GM18867 (cell line): ENCODE data around the gene UPK1A.

Experiments
- ATAC-seq: cut with Tn5 transposase; IDR thresholded peaks from one replicate; pipeline ENCODE4 v1.9.1; 2021; ENCODE audit warnings: mild to moderate bottlenecking, moderate library complexity; ENCODE audit not compliant: unreplicated experiment

The UPK1A gene

DNA sequence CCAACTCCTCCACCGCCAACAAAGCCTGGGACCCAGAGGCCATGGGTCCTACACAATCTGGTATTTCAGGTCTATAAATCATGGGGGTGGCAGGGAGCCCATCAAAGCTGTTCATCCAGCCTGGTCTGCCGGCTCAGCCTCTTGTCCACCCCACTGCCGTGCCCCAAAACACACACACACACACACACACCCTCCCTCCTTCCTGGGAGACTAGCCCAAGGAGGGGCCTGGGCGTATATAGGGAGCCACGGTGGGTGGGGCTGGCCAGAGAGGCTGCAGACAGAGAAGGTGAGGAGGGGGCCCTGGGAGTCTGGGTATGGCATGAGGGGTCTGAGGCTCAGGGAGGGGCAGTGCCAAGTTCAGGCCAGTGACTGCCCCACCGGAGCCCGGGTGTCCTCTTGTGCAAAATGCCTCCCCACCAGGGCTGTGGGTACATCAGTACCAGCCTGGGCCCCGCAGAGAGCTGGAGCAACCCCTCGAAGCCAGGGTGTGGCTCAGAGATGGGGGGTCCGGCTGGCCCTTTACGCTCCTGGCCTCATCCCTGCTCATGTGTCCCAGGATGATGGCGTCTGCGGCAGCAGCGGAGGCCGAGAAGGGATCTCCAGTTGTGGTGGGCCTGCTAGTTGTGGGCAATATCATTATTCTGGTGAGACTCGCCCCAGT is at the start of gene UPK1A:
TSS of gene UPK1A (plus strand) at position 267 of the 663 bp plus-strand sequence. CDS start at position 563, 296 bp downstream.
- ATAC-seq, result no peak

DNA sequence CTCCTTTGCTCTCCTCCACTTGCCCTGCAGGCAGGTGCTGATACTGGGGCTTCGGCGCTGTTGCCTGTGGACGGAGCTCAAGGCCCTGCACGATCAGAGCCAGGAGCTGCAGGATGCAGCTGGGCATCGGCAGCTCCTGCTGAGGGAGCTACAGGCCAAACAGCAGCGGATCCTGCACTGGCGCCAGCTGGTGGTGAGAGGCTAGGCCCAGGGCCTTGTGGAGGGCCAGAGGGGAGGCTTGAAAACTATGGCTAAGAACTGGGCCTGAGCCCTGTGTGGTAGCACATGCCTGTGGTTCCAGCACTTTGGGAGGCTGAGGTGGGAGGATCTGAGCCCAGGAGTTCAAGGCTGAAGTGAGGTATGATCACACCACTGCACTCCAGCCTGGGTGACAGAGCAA is 47.5 kb upstream of the UPK1A start:
- ATAC-seq, result no peak

DNA sequence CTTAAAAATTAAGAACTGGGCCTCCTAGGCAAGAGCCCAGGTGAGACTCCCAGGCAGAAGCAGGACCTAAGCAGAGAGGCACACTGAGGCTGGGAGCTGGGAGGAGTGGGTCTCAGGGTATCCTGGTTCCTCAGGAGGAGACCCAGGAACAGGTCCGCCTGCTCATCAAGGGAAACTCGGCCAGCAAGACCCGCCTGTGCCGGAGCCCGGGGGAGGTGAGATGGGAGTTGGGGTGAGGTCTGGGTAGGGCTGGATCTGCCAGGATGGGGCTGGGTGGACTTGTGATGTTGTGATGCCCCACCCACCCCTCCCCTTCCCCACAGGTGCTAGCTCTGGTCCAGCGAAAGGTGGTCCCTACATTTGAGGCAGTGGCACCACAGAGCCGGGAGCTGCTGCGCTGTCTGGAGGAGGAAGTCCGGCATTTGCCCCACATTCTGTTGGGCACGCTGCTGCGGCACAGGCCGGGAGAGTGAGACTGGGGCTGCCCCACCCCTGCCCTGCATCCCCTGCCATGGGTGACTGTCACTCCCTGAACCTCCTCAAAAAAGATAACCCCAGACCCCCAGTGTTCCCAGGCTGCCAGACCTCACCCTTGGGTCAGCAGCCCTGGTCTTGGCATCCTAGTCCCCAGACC is 46.9 kb upstream of the UPK1A start:
- no peak for ATAC-seq

DNA sequence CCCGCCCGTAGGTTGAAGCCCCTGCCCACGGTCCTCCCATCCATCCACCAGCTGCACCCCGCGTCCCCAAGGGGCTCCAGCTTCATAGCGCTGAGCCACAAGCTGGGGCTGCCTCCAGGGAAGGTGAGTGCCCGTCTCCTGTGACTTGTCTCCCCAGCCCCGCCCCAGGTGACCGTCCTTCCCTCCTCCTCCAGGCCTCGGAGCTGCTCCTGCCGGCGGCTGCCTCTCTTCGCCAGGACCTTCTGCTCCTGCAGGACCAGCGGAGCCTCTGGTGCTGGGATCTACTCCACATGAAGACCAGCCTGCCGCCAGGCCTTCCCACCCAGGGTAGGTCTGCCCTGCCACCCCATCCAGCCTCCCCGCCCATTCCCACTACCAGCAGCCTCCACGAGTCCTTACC is 46.3 kb upstream of the UPK1A start:
- ATAC-seq, result no peak

DNA sequence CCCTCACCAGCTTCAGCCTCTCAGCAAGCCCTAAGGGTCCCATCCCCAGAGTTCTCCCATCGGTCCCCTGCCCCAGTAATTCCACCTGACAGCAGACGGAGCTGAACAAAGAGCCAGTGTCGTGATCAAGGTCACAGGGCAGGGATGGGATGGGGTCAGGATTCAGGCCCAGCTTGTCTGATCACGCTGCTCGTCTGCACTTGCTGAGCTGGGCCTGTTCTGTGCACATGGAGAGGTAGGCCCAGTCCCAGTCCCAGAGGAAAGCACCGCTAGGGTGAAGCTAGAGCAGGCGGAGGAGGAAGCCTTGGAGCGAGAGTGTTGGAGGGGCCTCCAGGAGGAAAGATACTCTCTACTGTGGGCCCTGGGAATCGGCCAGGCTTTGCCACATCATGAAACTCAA is 44.6 kb upstream of the UPK1A start:
- ATAC-seq, result no peak

DNA sequence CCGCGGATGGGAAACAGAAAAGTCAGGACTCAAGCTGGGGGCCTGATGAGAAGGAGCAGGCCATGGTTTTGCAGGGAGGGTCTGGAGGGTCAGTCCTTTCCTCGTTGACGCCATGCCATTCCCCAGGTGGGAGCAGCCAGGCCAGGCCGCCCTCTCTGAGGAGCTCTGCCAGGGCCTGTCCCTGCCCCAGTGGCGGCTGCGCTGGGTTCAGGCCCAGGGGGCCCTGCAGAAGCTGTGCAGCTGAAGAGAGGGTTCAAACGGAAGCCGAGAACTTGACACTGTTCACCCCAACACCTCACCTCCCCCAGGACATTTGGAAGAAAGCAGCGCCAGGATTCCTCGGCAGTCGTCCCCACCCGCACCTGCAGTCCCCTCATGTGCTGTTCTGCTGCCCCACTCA is 43.6 kb upstream of the UPK1A start:
- ATAC-seq, result no peak

DNA sequence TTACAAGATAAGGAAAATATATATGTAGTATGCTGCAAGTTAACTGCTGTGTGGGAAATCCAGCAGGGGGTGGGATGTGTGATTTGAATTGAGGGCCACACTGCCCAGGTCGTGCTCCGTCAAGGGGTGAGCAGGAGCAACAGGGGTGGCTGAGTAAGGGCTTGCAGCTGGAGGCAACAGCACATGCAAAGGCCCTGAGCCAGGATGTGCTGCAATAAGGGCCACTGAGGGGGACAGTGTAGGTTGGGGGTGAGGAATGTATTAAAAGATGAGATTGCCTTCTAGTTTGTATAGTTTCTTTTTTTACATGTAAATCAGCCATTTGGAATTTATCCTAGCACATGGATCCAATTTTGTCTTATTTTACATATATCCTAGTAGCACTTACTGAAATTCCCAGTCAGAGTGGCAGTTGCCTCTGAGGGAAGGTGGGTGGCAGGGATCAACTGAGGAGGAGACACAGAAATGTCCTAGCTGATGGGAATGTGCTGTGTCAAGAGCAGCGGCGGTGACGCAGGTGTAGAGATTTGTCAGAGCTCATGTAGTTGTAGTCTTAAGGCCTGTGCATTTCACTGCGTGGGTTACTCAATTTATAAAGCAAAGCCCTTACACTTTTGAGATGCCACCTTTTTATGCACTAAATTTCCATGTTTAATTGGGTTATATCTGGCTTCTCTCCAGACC is 42.8 kb upstream of the UPK1A start:
- no peak for ATAC-seq

DNA sequence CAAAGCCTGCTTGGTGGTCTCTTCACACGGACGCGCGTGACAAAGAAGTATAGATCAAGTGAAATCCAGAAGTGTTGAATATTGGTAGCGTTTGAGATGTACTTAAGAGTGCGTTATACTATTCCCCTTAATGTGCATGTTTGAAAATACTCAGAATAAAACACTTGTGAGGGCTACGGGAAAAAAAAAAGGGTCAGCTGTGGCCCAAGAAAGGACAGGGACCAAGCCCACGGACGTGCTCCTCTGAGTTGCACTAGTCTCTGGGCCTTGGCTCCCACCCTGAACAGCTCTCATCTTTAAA is 38.1 kb upstream of the UPK1A start:
- no peak for ATAC-seq

DNA sequence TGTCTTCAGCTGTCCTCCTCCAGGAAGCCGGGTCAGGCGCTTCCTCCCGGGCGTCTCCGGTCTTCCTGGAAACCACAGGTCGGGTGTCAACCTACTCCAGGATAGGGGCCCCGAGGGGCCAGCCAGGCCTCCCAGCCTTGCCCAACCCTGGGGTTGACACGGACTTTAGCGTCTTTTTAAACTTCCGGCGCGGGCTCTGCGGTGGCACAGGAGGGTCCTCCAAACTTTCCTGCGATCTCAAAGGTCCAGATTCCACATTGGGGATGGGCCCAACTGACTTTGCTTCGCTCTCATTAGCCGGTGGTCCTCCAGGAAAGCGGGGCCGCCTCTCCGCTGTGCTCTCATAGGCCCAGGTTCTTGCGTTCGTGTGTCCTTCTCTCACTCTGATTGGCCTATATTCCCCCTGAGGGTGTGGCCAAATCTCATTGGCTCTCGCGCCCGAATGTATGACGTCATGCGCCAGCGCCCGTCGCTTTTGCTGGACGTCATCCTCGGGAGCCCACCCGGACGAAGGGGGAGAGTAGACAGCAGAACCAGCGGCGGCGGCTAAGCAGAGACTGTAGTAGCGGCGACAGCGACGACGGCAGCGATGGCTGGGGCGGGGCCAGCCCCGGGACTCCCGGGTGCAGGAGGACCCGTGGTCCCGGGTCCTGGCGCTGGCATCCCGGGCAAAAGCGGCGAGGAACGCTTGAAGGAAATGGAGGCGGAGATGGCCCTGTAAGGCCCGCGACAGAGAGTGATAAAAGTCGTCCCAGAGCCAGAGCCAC is 37.6 kb upstream of the UPK1A start, which contains the start of gene RBM42:
TSS of gene RBM42 (plus strand) at position 472 of the 767 bp plus-strand sequence. CDS start at position 590, 118 bp downstream.
- peak; percentile 96 for ATAC-seq

DNA sequence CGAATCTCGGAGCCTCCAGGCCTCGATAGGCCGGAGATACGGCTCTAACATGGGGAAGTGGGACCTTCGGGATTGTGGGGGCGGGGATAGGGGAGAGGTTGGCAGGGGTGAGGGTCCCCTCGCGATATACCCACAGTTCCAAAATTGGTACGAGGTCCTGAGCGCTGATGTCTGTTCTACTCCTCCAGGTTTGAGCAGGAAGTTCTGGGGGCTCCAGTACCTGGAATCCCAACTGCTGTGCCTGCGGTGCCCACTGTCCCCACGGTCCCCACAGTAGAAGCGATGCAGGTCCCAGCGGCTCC is 37.0 kb upstream of the UPK1A start:
- ATAC-seq, result peak; percentile 2

DNA sequence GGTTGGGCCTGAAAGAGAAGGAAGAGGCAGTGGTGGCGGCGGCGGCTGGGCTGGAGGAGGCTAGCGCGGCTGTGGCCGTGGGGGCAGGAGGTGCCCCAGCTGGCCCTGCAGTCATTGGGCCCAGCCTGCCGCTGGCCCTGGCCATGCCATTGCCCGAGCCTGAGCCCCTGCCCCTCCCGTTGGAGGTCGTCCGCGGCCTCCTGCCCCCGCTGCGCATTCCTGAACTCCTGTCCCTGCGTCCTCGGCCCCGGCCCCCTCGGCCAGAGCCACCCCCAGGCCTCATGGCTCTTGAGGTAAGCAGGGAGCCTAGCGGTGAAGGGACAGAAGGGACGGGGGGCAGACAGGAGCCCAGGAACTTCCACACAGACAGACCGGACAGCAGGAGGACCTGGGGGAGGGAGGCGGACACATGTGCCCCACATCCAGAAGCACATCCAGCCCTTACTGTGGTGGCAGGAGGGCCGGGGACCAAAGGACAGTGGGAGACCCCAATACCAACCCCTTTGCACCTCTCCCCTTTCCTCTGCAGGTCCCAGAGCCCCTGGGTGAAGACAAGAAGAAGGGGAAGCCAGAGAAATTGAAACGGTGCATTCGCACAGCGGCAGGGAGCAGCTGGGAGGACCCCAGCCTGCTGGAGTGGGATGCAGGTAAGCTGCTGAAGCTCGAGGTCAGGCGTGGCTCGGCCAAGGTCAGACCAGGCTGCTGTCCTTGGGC is 32.4 kb upstream of the UPK1A start:
- no peak for ATAC-seq

DNA sequence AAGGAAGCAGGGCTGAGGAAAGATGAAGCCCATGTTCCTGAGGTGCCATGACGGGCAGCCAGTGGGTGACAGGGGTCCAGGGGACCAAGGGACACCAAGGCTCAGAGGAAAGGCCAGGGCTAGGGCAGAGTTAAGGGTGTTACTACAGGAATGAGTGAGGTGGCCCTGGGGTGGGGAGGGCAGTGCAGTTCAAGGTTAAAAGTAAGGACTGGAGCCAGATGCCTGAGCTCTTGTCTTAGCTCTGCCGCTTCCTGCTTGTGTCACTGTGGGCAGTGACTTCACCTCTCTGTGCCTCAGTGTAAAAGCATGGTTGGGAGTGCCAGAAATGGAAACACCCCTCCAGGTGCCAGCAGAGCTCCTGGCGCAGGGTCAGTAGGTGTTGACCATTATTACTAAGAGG is 29.7 kb upstream of the UPK1A start:
- no peak for ATAC-seq

DNA sequence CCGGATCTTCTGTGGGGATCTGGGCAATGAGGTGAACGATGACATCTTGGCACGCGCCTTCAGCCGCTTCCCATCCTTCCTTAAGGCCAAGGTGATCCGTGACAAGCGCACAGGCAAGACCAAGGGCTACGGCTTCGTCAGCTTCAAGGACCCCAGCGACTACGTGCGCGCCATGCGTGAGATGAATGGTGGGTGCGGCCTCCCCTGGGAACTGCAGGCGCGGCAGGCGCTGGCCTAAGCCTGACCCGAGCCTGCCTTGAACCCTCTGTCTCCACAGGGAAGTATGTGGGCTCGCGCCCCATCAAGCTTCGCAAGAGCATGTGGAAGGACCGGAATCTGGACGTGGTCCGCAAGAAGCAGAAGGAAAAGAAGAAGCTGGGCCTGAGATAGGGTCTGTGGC is 29.2 kb upstream of the UPK1A start:
- no peak for ATAC-seq

DNA sequence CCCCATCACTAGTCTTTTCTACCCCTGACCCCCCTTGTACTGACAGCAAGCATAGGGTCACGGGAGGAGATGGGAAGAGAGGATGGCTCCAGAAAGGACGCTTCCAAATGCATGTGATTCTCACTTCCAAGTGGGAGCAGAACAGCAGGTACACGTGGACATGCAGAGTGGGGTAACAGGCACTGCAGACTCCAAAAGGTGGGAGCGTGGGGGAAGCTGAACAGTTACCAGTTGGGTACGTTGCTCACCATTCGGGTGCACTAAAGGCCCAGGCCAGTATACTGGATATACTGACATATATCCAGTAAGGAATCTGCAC is 27.0 kb upstream of the UPK1A start:
- no peak for ATAC-seq

DNA sequence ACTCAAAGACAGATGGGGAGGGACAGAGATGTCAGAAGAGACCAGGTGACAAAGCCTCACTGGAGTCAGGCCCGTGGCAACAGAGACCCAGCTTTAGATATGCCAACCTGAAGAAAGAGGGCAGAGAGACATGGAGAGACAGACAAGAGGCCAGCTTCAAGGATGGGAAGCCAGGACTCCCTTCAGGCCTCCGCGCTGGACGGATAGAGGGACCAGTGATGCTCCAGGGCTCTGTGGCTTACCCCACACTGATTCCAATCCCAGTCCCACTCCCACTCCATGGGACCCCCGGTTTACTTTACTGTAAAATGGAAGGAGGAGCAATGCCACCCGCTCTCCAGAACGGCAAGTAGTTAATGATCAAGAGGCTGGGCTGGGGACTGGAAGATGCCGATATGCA is 26.5 kb upstream of the UPK1A start:
- ATAC-seq, result no peak

DNA sequence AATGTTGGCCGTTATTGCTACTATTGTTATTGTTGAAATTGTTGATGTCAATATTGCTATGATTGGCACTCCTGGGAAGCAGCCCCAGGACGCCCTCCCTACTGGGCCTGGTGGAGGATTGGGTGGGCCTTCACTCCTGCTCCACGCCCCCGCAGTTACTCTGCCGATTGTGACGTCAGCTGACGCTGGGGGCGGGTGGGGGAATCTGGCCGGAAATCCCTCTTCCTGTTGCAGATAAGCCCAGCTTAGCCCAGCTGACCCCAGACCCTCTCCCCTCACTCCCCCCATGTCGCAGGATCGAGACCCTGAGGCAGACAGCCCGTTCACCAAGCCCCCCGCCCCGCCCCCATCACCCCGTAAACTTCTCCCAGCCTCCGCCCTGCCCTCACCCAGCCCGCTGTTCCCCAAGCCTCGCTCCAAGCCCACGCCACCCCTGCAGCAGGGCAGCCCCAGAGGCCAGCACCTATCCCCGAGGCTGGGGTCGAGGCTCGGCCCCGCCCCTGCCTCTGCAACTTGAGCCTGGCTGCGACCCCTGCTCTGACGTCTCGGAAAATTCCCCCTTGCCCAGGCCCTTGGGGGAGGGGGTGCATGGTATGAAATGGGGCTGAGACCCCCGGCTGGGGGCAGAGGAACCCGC is 24.7 kb upstream of the UPK1A start, which contains the start of gene ETV2:
TSS of gene ETV2 (plus strand) at position 231 of the 637 bp plus-strand sequence. CDS start 716 bp downstream, outside the sequence.
- no peak for ATAC-seq

DNA sequence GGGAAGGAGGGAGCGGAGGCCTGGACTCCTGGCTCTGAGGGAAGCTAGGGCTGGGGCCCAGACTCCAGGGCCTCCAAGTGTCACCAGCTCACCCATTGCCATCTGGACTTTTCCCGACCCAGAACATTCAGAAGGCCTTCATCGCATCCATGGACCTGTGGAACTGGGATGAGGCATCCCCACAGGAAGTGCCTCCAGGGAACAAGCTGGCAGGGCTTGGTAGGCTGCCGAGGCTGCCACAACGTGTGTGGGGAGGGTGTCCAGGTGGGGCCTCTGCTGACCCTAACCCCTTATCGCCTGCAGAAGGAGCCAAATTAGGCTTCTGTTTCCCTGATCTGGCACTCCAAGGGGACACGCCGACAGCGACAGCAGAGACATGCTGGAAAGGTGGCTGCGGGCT is 24.0 kb upstream of the UPK1A start:
- ATAC-seq, result no peak

DNA sequence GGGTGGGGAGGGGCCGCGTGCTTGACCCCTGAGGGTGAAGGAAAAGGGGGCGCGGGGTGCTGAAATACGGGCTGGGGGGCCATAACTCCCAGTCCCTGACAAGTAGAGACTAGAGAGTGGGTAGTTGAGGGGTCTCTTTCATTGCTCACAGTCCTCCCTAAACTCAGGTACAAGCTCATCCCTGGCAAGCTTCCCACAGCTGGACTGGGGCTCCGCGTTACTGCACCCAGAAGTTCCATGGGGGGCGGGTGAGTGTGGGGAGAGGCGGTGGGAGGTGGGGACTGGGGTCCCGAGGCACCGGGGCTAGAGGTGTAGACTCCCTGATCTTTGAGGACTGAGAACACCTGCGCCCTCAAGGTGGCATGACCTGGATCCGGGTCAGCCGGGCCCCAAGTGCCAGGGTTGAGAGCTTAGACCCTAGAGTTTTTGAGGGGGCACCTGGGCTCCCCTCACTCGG is 23.5 kb upstream of the UPK1A start:
- no peak for ATAC-seq

DNA sequence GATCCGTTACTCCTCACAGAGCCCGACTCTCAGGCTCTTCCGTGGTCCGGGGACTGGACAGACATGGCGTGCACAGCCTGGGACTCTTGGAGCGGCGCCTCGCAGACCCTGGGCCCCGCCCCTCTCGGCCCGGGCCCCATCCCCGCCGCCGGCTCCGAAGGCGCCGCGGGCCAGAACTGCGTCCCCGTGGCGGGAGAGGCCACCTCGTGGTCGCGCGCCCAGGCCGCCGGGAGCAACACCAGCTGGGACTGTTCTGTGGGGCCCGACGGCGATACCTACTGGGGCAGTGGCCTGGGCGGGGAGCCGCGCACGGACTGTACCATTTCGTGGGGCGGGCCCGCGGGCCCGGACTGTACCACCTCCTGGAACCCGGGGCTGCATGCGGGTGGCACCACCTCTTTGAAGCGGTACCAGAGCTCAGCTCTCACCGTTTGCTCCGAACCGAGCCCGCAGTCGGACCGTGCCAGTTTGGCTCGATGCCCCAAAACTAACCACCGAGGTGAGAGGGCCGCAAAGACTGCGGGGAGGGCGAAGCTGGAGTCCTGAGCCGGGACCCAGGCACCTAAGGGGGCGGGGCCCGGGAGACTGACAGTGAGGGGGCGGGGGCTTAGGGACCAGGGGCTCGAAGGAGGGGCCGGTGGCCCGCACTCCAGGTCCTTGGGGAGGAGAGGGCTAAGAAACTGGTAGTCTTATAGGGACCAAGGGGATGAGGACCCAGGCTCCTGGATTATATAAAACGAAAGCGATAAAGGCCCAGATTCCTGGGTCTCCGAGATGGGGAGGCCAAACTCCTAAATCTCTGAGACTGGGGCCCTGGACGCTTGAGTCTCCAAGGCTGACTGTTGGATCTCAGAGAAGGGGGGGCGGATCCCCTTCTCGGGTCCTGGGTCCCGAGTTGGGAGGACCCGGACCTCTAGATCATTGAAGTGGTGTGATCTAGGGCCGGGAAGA is 22.8 kb upstream of the UPK1A start:
- peak; percentile 43 for ATAC-seq
